LNCaP clone FGC (cell line): Measurements from ENCODE around the gene DCAF4L1.

Experiments
- DNase-seq: peaks from one replicate; pipeline ENCODE4 v3.0.0-alpha.2; 2011; ENCODE audit warnings: low read depth
- H3K4me3 ChIP-seq: 2 replicates; pipeline ENCODE4 v1.5.1; 2011; ENCODE audit warnings: mild to moderate bottlenecking, low read depth, low read length, control low read depth
- TF ChIP-seq, protein P1 (sequence below): IDR thresholded peaks from 2 replicates; pipeline ENCODE4 v1.5.1; 2012; ENCODE audit warnings: mild to moderate bottlenecking; ENCODE audit not compliant: control insufficient read depth, insufficient read depth; ENCODE audit errors: extremely low read depth

DCAF4L1 gene

DNA sequence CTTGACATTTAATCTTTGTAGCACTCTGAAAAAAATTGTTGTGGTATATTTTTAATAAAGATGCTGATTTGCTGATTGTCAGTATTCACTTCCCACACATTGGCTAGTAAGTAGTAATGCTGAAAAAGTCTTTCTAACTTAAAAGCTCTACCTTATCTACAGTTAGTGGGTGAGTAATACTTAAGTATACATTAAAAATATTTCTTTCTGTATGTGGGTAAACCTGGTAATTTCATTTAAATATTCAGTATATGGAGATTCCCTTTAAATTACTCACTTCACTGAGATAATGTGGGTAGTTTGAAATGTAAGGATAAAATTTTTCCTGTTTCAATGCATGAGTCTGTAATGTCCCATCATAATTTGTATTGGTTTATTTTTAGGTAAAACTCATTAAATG is 40.7 kb upstream of the DCAF4L1 start:
- no peak for DNase-seq
- TF ChIP-seq, protein P1, sequence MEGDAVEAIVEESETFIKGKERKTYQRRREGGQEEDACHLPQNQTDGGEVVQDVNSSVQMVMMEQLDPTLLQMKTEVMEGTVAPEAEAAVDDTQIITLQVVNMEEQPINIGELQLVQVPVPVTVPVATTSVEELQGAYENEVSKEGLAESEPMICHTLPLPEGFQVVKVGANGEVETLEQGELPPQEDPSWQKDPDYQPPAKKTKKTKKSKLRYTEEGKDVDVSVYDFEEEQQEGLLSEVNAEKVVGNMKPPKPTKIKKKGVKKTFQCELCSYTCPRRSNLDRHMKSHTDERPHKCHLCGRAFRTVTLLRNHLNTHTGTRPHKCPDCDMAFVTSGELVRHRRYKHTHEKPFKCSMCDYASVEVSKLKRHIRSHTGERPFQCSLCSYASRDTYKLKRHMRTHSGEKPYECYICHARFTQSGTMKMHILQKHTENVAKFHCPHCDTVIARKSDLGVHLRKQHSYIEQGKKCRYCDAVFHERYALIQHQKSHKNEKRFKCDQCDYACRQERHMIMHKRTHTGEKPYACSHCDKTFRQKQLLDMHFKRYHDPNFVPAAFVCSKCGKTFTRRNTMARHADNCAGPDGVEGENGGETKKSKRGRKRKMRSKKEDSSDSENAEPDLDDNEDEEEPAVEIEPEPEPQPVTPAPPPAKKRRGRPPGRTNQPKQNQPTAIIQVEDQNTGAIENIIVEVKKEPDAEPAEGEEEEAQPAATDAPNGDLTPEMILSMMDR = no peak
- no peak overlapping the region for H3K4me3 ChIP-seq

DNA sequence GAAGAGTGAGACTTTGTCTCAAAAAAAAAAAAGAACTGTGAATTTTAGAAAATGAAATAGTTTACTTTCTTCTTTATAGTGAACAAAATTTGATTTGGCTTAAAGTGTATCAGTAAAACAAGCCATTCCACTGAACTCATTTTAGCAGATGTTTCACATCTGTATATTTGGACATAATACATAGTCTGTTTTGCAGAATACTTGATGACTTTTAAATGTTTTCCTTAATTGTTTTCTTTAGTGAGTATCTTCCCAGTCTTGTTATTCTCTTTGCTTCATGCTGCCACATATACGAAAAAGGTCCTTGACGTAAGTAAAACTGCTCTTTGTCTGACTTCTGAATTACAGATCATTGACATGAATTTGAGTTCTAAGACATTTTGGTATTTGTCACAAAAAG is 38.0 kb upstream of the DCAF4L1 start:
- no peak overlapping the region for H3K4me3 ChIP-seq
- TF ChIP-seq, protein P1 = no peak
- no peak for DNase-seq

DNA sequence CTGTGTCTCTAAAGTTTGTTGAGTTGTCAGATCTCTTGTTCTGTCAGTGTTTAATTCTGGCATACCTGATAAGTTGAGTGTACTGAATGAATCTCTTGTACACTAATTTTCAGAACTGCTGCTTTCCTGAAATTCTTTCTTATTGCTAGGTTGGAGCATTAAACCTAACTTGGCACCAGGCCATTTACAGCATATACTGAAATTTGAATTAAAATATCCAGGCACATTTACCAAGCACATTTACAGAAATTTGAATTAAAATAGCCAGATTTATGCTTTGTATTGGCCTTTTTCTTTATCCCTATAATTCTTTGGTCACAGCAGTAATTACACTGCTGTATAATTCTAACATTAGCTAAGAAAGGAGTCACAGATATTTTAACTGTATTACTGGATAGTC is 37.5 kb upstream of the DCAF4L1 start:
- no peak for DNase-seq
- no peak overlapping the region for H3K4me3 ChIP-seq
- TF ChIP-seq, protein P1 = no peak

DNA sequence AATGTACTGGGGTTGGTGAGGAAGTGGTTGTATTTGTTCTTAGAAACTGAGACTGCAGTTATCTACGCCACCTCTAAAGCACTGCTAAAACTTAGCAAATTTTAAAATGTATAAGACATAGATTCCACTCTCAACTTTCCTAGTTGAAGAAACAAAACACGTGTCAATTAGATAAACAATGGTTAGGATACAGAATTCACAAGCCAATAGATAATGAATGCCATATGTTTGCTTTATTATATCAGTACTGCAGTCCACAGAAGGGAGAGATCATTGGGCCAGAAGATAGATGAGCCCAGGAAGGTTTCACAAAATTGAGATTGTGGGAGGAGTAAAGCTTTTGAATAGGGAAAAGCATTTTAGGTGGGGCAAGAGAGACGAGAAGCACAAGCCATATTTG is 32.0 kb upstream of the DCAF4L1 start:
- no peak overlapping the region for H3K4me3 ChIP-seq
- no peak for DNase-seq
- TF ChIP-seq, protein P1 = no peak

DNA sequence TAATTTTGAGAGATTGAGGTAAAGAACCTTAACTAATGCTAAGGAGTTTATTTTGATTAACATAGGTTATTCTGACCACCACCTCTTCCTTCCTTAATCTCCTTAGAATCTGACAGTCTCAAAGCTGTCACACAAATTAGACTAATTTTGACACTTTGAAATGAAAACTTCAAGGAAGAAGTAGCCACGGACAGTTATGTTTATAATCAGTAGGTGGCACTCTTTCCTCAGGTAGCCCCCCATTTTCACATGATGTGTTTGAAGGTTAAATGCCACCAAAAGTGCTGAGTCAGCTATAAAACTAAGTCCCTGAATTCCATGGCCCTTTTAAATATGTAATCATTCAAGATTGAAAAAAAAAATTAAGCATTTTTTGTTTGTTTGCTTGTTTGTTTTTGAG is 23.9 kb upstream of the DCAF4L1 start:
- no peak overlapping the region for H3K4me3 ChIP-seq
- TF ChIP-seq, protein P1 = peak; percentile 68
- no peak for DNase-seq

DNA sequence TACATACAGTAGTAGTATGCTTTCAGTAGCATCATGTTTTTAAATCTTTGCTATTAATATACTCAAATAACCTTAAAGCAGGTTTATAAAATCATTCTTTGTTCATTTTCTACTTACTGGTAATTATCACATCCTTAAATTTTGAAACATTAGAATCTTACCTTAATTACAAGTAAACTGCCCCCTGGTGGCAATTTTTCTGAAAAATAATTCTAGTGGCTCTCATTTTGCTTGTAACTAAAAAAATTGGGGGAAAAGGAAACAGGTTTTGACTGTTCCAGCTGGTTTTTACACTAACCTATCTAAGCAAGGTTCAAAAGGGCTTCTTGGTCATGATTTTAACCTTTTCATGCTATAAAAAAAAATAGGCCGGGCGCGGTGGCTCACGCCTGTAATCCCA is 18.5 kb upstream of the DCAF4L1 start:
- no peak for DNase-seq
- H3K4me3 ChIP-seq = no peak overlapping the region
- TF ChIP-seq, protein P1 = peak; percentile 44

DNA sequence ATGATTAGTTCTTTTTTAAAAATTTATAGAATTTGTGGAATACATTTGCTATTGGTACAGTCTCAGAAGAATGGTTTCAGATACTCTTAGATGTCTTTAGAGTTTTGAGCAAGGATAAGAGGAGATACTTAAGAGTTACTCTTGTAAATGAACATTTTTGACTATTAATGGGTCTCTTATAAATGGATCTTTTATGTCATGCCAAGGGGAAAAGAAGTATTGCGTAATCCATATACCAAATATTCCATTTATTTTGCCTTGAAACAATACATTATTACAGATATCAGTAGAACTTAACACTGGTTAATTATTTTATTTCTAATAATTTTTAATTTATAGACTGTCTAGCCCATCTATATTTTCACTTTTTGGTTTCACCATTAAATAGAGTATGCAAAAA is 17.2 kb upstream of the DCAF4L1 start:
- DNase-seq = no peak
- TF ChIP-seq, protein P1 = no peak
- H3K4me3 ChIP-seq = no peak overlapping the region
